IPS-NIHi11 (cell line): ENCODE data around the gene WASF2.
"Not testable (repeated sequence)": the region's sequence is repeated elsewhere in the genome, so short reads cannot be mapped to it uniquely, and the experiment has no call there.

Source experiments
- DNase-seq: peaks from one replicate; pipeline ENCODE4 v3.0.0; 2012; ENCODE audit warnings: mixed read lengths, low spot score

WASF2 gene

GRCh38 chr1:27496604-27497155, 6.7 kb upstream of the WASF2 start:
- DNase-seq = peak; percentile 68

DNA sequence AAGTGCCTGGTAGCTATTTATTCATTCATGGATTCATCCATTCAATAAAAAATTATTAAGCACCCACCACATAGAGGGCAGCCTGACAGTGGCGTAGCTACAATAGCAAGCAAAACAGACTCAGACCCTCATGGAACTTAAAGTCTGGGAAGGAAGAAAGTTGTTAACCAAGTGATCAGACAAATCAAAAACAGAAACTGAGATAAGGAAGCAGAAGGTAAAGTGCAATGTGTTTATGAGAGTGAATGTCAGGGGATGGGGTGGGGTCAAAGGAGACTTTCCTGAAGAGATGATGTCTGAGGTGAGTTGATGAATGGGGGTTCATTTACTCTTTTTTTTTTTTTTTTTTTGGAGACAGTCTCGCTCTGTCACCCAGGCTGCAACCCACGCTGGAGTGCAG, 2.8 kb upstream of the WASF2 start:
- DNase-seq = no peak

- DNase-seq = no peak
These were observed 2.1 kb upstream of the WASF2 start for GRCh38 chr1:27491748-27492700.

DNA sequence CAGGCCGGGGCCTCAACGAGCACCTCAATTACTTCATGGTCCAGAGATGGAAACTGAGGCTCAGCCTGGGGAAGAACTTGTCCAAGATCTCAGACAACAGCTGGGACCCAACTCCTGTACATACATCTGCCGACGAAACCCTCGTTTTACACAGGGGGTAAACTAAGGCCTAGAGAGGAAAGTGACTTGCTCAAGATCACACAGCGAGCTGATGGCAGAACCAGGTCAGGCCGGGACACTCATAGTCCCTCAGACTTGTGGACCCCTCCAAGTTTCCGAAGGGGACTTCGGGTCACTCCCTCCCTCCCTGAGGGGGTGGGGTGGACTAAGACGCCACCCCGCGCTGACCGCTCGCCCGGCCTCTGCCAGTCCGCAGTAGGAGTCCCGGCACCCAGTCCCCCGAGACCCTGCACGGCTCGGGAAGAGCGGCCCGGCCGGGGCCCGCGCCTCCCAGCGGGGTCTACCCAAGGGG, 430 bp downstream of the WASF2 start:
- DNase-seq = no peak

DNA sequence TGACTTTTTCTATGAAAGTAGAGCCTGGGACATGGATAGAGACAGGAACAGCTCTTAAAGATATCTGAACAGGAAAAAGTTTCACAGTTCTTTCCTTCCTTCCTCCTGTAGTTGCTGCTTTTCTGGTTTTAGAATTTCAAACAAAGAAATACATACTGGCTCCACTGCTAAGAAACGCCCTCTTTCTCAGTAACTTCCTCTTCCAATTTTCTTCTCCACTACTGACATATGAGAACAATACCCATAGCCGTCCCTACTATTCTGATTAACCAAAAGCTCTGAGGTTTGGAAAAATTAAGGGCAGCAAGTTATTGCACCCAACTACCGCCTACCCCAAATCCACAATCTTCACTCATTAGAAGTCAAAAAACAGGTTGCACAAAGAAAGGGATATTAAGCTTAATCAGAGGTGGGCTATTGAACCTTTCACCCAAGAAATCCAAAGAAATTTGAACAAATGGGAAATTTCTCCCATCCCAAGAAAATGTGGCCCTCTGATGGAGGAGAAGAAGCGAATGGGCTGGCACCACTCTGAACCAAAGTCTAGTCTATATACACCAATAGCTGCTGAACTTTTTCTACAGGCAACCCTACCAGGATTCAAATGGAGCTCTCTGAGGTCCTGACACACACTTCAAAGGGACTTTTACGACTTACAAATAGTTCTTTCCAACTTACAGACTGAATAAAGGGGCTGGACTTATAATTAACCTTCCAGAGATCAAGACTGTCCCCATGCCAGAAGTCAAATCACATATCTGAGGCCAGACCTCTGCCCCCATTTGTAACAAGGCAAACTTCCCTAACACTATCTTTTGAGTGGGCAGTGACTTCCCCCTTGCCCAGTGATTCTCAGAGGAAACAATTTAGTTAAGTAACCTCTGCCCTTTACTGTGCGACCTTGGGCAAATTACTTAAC, 1.7 kb downstream of the WASF2 start:
- DNase-seq = no peak

DNA sequence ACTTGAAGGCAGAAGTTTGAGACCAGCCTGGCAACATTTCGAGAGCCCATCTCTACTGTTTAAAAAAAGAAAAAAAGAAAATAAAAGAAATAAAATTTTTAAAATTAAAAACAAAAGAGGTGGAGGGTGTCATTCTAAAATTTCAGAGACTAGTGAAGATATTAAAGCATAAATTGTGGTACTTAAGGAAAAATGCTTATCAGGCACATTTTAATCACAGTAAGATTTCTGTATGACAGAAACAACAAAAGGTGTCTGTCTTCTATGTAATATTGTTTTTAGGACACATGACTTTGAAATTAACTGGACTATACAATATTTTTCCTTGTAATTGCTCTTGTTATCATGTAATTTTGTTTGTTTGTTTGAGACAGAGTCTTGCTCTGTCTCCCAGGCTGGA, 4.6 kb downstream of the WASF2 start:
- no peak for DNase-seq

DNA sequence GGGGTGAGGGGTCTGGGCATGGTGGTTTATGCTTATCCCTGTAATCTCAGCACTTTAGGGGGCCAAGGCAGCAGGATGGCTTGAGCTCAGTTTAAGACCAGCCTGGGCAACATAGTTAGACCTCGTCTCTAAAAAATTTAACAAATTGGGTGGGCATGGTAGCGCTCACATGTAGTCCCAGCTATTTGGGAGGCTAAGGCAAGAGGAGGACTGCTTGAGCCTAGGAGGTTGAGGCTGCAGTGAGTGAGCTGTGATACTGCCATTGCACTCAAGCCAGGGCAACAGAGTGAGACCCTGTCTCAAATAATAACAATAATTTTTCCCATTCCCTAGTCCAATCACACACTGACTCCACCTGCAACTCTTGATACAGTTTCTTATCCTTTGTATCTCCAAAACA, 6.3 kb downstream of the WASF2 start:
- DNase-seq = no peak

- no peak for DNase-seq
These were observed 7.9 kb downstream of the WASF2 start for GRCh38 chr1:27481994-27482620.

DNA sequence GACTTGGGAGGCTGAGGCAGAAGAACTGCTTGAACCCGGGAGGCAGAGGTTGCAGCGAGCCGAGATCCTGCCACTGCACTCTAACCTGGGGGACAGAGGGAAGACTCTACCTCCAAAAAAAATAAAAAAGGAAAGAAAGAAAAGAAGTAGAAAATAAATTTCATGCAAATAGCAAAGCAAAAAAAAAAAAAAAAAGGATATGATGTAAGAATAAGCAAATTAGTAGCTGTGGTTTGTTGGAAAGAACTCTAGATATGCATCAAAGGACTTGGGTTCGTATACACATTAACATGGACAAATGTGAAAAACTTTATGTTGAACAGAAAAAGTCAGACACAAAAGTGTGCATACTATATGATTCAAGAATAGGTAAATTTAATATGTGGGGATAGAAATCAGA, 11.9 kb downstream of the WASF2 start:
- no peak for DNase-seq

- no peak for DNase-seq
These were observed 13.7 kb downstream of the WASF2 start for GRCh38 chr1:27476237-27476636.

- no peak for DNase-seq
These were observed 14.2 kb downstream of the WASF2 start for GRCh38 chr1:27475720-27476119.

DNA sequence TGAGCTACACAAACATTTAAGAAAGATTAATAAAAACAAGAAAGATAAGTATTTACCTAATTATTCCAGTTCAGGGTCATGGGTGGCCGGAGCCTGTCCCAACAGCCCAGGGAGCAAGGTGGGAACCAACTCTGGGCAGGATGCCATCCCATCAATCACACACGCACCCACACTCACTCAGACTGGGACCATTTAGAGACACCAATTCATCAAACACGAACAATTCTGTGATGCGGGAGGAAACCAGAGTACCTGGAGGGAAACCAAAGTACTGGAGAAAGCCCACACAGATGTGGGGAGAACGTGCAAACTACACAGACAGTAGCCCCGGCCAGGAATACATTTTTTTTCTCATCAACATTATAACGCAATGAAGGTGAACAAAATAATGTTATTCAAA, 16.2 kb downstream of the WASF2 start:
- DNase-seq = no peak

GRCh38 chr1:27472098-27472497, 17.9 kb downstream of the WASF2 start:
- DNase-seq = not testable (repeated sequence)

DNA sequence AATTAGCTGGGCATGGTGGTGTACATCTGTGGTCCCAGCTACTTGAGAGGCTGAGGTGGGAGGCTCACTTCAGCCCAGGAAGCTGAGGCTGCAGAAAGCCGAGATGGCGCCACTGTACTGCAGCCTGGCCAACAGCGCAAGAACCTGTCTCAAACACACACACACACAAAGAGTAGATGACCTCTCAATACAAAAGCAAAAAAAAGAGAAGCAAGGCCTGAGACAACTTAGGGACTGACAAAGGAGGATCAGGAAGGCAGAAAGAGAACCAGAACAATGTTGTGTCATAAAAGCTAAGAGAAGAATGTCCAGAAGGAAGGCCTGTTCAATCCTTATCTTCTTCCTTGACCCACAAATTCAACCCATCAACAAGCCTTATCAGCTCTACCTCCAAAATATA, 18.5 kb downstream of the WASF2 start:
- no peak for DNase-seq

DNA sequence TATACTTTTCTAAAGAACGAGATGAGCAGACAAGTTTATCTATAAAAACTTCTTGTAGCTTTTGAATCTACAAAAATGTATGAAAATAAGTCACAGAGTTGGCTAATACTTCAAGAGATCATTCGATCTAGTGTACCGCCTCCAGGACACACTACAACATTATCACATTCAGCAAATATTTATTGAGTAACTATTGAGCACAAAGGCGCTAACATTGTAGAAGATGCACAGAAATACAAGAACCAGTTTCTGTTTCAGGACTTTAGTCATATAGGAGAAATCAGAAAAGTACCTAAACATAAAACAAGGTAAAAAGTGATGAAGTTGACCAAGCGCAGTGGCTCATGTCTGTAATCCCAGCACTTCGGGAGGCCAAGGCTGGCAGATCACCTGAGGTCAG, 20.6 kb downstream of the WASF2 start:
- no peak for DNase-seq

GRCh38 chr1:27468378-27468777, 21.6 kb downstream of the WASF2 start:
- not testable (repeated sequence) for DNase-seq

- DNase-seq = no peak
These were observed 24.9 kb downstream of the WASF2 start for GRCh38 chr1:27464926-27465647.

GRCh38 chr1:27463916-27464315, 26.1 kb downstream of the WASF2 start:
- not testable (repeated sequence) for DNase-seq

GRCh38 chr1:27458521-27458920, 31.4 kb downstream of the WASF2 start:
- not testable (repeated sequence) for DNase-seq

GRCh38 chr1:27455139-27455811, 34.7 kb downstream of the WASF2 start:
- no peak for DNase-seq

DNA sequence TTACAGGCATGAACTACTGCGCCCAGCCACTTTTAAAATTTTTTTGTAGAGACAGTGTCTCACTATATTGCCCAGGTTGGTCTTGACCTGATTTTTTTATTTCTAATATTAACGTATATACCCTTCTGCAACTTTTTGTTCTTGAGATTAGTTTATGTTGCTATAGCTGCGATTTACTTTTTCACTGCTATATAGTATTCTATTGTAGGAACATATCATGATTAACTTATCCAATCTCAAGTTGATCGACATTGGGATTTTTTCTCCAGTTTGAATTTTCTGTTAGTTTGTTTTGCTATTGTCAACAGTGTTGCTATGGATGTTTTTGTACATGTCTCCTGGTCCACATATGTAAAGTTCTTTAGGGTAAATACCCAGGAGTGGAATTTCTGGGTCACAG, 35.4 kb downstream of the WASF2 start:
- no peak for DNase-seq
